HG03196 (cell line): ENCODE data around the gene ZNF793.

Source experiments
- ATAC-seq: cut with Tn5 transposase; IDR thresholded peaks from one replicate; pipeline ENCODE4 v1.9.1; 2021; ENCODE audit not compliant: unreplicated experiment

ZNF793 gene

DNA sequence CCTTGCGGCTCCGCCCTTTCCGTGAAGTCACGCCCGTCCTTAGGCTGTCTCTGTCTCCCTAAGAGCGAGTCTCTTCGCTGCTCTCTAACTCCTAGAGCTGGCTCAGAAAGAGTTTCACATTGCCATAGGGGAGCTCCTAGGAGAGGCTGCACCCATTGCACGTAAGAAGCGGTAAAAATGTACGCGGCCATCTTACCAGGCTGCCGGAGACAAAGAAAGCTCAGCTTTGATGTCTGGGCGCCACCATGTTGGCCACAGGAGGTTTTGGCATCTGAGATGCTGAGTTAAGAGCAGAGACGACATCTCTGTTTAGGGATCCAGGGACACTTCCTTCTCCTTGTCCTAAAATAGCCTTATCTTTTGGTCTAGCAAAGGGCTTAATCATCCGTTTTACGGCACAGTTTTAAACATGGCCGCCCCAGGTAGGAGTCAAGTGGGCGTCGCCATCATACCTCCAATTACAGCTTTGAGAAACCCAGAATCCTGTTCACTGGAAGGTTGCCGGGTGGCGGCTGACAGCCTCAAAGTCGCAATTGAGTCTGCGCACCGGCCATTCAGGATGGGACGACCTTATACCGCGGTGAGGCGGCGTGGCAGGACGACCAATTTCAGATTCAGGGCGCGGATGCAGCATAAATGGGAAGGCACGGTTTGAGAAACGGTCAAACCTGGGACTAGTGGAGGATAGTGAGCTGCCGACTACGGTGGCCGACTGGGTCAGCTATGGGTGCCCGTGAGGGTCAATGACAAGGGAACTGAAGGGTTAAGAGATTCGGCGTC is at the start of gene ZNF793:
TSS of gene ZNF793 (plus strand) at position 553 of the 780 bp plus-strand sequence. CDS start 16,501 bp downstream, outside the sequence.
- no peak for ATAC-seq

GRCh38 chr19:37466277-37466797 is 40.4 kb upstream of the ZNF793 start:
- no peak for ATAC-seq

DNA sequence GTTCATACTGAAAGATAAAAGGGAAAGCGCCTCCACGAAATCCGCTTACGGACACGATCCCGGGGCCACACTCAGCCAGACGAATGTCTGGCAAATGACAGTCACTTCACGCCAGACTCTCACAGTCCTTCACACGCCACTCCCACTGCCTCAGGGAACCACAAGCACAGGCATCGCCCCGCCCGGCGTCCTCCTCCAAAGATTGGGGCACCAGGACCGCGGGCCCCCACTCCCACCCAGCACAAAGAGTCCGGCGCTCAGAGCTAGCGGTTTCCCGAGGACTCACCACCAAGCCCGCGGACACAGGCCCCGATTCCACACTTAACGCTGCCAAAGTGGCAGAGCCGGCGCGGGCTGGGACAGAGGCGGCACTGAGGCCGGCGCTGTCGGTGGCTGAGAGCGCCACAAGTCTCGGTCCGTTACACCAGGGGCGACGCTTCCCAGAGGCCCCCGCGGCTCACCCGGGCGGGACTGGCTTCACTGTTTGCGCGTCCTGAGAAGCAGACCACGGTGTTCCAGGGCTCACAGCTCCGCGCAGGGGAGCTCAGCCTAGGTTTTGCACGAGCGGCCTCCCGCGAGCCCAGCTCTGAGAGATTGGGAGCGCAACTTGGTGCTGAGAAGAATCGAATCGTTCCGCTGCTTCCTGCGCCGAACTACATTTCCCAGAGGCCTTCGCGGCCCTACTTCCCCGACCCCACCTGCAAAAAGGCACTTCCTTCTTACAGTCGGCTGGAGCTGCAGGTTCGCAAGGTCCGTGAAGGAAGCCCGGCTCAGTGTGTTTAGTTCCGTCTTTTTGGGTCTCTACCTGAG is 39.7 kb upstream of the ZNF793 start, which contains the start of gene ZNF569:
TSS of gene ZNF569 (minus strand) at position 647 of the 810 bp plus-strand sequence. CDS start 22,523 bp downstream, outside the sequence.
- peak; percentile 64 for ATAC-seq

- ATAC-seq, result no peak
Measured at GRCh38 chr19:37467608-37468090, 39.1 kb upstream of the ZNF793 start.

- ATAC-seq, result peak; percentile 52
Measured at GRCh38 chr19:37468961-37469777, 37.6 kb upstream of the ZNF793 start, which contains the start of gene ZNF570. ZNF570 (plus strand) TSS chr19:37469356; CDS start chr19:37470355, 999 bp downstream.

GRCh38 chr19:37470216-37470615 is 36.5 kb upstream of the ZNF793 start:
- ATAC-seq, result no peak

GRCh38 chr19:37472165-37472564 is 34.6 kb upstream of the ZNF793 start:
- no peak for ATAC-seq

DNA sequence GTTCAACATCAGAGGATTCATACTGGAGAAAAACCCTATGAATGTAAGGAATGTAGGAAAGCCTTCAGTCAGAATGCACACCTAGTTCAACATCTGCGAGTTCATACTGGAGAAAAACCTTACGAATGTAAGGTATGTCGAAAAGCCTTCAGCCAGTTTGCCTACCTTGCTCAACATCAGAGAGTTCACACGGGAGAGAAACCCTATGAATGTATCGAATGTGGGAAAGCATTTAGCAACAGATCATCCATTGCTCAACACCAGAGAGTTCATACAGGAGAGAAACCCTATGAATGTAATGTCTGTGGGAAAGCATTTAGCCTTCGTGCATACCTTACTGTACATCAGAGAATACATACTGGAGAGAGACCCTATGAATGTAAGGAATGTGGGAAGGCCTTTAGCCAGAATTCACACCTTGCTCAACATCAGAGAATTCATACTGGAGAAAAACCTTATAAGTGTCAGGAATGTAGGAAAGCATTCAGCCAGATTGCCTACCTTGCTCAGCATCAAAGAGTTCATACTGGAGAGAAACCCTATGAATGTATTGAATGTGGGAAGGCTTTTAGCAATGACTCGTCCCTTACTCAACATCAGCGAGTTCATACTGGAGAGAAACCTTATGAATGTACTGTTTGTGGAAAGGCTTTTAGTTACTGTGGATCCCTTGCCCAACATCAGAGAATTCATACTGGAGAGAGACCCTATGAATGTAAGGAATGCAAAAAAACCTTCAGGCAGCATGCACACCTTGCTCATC is 22.2 kb upstream of the ZNF793 start:
- ATAC-seq, result no peak

GRCh38 chr19:37492213-37492612 is 14.5 kb upstream of the ZNF793 start:
- ATAC-seq, result no peak

GRCh38 chr19:37505958-37506386 is 767 bp upstream of the ZNF793 start:
- no peak for ATAC-seq

- ATAC-seq, result no peak
Measured at GRCh38 chr19:37507167-37507464, 377 bp downstream of the ZNF793 start.

- no peak for ATAC-seq
Measured at GRCh38 chr19:37511186-37511585, 4.4 kb downstream of the ZNF793 start.

DNA sequence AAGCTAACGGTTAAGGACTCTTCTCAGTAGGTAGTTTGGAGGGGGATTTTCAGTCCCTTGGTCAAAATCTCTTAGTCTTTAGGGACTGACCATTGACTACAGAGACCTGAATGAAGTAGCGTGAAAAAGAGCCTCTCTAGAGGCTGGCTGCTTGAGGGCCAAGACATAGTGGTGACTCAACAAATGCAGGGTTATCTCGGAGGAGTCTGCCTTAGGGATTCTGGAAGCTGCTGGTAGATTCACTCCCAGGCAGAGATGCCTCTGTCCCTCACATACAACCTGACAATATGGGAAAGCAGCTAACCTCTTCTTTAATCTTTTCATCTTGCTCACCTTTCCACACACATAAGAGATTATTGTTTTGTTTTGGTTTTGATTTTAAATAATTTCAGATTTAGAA is 5.1 kb downstream of the ZNF793 start:
- ATAC-seq, result no peak

- no peak for ATAC-seq
Measured at GRCh38 chr19:37513397-37513796, 6.7 kb downstream of the ZNF793 start.

DNA sequence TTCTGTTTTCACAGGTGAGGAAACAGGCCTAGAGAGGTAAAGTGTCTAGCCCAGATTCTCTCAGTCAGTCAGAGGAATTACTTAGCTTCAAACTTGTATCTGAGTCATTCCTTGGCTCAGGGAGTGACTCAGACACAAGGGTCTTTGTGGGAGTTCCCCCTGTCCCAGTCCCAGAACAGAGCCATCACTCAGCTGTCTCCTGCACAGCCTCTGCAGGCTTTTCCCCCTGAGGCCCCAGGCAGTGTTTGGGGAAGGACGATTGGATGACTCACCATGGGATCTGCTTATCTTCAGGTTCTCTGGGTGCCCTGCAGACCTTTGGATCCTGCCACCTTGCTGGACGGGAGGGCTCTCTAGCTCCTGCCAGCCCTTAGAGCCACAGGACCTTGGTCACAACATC is 13.2 kb downstream of the ZNF793 start:
- no peak for ATAC-seq

- no peak for ATAC-seq
Measured at GRCh38 chr19:37537391-37537947, 30.7 kb downstream of the ZNF793 start.

DNA sequence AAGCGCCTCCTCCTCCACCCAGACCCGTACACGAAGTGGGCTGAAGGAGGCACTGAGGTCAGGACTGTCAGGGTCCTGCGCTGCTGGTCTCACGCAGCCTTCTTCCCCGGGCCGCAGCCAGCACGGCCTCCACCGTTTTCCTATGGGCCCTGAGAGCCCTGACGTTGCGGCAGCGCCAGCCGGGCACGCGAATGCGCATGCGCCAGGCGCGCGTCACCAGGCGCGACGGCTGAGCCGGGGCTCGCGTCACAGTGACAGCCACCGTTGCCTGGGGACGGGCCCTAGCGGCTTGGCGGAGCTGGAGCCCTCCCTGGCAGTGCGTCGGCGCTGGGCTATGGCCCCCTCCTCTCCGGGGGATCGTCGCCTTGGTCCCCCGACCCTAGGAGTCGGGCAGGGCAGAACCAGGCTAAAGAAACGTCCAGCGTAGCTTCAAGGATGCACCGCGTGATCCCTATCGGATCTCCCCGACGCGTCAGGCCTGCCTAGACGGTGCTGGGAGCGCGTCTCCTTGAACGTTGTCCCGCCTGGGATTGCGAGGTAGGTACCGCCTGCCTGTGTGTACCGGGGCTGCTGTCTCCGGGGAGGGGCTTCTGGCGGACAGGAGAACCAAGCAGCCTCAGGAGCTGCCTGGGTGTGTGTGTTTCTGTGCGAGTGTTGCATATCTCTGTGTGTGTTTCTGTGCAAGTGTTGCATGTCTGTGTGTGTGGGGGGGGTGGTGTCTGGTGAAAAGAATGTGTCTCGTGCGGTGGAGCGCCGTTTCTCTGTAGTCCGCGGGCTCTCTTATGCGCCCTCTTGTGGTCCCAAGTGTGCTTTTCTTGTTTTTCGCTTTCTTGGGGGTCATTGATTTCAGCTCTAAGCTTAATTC is 44.6 kb downstream of the ZNF793 start:
- ATAC-seq, result no peak

DNA sequence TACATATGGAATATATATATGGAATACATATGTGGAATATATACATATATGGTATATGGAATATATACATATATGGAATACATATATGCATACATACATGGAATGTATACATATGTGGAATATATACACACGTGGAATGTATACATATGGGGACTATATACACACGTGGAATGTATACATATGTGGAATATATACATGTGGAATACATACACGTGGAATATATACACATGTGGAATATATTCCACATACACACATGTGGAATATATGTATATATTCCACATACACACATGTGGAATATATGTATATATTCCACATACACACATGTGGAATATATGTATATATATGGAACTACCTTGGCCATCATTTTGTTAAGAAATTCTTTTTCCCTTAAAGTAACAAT is 56.8 kb downstream of the ZNF793 start:
- no peak for ATAC-seq
